GM15510 (cell line): ENCODE data around the gene DMBT1.

Experiments used
- POLR2A ChIP-seq: IDR thresholded peaks from 3 replicates; pipeline ENCODE4 v1.6.1; 2011; ENCODE audit warnings: borderline replicate concordance; ENCODE audit not compliant: insufficient read length; ENCODE audit errors: extremely low read depth

Gene DMBT1

GRCh38 chr10:122688293-122688989 is 127.9 kb downstream of the DMBT1 start:
- no peak for TF ChIP-seq POLR2A

GRCh38 chr10:122689146-122689820 is 128.7 kb downstream of the DMBT1 start:
- no peak for TF ChIP-seq POLR2A

- no peak for TF ChIP-seq POLR2A
These were observed 132.2 kb downstream of the DMBT1 start for GRCh38 chr10:122692744-122693143.
